Superior temporal gyrus (tissue), 1 donor: Measurements from ENCODE around the gene IL11.
"Not testable (repeated sequence)": the region's sequence is repeated elsewhere in the genome, so short reads cannot be mapped to it uniquely, and the experiment has no call there.

ENCODE experiments used
- DNase-seq: peaks from one replicate; pipeline ENCODE4 v3.0.0-alpha.2; 2016; ENCODE audit errors: extremely low spot score

IL11 gene

DNA sequence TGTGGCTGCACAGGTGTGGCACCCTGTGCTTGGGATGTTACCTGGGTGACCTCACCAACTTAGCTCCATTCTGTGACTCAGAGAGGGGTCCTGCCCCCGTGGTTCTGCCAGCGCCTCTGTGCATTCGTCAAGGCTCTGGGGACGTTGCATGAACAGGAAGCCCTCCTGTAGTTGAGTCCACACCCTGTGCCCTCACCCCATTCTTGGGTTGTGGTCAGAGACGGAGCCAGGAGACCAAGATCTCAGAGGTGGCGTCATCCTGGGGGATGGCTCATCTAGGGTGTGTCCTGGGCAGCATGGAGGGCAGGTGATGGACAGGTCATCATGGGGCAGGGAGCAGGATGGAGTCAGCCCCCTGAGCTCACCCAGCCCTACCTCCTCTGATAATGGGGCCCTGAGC is 18.2 kb downstream of the IL11 start:
- no peak for DNase-seq

DNA sequence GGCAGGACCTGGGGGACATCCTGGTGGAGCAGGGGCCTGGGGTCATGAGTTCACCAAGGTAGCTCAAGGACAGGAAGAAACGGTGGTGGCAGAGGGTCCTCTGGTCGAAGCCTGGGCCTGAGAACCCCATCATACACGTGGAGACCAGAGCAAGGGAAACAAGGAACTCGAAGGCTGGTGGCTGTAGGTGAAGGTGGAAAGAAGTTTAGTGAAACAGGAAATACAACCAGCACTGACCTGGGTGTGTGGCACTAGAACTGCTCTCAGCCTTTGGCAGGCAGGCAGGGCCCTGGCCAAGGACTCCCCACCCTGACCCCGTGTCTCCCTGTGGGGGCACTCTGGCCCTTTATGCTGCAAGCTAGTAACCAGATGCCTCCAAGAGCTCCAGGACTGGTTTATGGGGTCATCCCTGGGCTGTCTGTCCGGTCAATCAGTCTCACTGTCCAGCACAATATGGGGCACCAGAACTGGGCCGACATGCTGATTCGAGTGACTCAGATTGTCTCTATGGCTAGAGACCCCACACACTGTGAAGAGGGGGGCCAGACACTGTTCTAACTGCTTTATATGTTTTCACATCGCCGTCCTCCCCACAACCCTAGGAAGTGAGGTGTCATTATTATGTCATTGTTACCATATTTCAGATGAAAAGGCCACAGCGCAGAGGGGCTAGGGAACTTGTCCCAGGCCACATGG is 19.5 kb downstream of the IL11 start:
- DNase-seq = no peak

DNA sequence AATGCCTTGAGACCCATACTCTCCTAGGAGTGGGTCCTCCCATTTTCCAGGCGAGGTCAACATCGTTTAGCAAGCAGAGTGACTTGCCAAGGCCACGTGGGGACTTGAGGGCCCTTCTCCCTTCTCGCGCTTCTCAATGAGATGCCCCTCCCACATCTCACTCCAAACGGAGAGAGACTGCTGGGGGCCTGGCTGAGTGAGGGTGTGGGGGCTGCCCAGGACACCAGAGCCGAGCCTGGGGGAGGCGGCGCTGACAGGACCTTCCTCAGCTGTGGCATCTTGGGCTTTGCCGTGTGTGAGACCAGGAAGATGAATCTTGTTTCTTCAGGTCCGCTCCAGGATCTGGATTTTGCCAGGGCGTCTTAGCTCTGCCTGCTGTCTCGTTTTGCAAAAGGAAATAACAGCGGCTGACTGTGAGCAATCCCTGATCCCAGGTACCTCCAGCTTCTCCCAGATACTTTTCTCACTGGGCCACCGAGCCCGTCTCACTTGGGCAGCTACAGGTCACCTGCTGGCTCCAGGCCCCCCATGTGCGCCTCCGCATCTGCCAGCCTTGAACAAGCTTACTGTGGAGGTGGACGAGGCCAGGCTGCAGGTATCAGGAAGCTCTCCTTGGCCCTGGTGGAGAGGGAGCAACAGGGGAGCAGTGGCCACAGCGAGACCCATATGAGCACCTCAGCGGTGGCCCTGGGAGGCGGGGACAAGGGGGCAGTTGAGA is 21.8 kb downstream of the IL11 start:
- no peak for DNase-seq

DNA sequence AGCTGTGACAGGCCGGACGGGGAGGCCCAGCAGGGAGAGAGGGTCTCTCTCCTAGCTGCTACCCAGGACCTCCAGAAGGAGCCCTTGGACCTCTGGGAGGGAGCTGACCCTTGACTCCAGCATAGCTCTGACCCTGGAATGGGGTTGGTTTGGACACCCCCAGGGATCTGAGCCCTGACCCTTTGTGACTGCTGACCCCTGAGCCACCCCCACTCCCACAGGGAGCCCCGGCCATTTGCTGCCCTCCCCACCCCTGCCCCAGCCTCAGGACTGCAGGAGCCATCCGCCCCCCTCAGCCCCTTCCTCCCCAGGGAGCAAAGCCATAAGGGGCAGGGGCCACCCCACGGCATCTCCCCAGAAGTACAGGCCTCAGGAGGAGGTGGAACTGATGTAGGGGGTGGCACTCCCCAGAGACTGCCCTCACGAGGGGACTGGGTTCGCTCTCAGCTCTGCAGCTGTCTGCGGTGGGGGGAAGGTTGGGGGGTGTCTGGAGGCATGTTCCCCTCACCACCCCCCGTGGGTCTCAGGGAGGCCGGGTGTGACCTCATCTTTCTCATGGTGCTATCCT is 22.7 kb downstream of the IL11 start:
- DNase-seq = no peak

DNA sequence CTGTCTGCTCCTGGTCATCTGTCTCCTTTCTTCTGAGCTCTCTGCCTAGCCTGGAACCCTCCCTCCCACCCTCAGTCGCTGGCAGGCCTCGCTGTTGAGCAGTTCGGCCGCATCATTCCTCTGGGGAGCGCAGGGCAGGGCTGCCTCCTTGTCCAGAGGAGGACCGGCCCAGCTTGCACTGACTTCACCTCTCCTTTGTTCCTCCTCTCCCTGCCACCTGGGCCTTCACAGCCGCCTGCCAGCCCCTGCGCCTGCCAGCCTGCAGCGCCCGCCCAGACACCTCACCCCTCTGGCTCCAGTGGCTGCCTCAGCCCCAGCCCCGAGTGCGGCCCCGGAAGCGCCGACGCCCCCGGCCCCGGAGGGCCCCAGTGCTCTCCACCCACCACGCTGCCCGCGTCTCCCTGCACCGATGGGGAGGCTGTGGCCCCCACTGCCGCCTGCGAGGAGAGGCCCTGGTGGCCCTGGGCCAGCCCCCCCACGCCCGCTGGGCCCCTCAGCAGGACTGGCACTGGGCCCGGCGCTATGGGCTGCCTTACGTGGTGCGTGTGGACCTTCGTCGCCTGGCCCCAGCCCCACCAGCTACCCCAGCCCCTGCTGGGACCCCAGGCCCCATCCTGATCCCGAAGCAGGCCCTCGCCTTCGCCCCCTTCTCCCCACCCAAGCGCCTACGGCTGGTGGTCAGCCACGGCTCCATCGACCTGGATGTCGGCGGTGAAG is 23.4 kb downstream of the IL11 start:
- no peak for DNase-seq

DNA sequence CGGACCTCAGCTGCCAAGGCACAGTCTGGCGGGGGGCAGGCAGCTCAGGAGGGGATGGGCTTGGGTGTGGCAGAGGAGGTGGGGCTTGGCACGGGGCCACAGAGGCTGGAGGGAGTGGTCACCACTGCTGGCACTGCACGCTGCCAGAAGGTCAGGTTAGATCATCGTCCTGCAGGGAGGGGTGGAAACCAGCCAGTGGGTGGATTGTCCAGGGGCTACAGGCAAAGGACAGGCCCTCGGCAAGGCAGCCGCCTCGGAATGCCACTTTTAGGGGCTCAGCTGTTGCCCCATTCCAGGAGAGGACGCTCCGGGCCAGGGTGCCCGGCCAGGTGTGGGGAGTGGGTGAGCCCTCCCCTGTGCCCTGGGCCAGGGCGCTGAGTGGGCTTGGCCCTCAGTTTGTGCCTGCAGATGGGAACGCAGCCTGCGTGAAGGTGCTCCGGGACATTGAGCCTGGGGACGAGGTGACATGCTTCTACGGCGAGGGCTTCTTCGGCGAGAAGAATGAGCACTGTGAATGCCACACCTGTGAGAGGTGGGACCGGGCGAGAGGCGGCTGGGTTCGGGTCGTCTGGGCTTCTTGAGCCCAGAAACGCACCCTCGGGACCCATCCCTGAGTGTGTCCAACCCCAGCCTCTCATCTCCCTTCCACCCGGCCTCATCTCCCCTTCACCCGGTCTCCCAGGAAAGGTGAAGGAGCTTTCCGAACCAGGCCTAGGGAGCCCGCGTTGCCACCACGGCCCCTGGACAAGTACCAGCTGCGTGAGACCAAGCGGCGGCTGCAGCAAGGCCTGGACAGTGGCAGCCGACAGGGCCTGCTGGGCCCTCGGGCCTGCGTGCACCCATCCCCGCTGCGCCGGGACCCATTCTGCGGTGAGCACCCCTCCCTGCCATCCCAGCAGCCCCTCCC is 24.2 kb downstream of the IL11 start:
- DNase-seq = no peak

DNA sequence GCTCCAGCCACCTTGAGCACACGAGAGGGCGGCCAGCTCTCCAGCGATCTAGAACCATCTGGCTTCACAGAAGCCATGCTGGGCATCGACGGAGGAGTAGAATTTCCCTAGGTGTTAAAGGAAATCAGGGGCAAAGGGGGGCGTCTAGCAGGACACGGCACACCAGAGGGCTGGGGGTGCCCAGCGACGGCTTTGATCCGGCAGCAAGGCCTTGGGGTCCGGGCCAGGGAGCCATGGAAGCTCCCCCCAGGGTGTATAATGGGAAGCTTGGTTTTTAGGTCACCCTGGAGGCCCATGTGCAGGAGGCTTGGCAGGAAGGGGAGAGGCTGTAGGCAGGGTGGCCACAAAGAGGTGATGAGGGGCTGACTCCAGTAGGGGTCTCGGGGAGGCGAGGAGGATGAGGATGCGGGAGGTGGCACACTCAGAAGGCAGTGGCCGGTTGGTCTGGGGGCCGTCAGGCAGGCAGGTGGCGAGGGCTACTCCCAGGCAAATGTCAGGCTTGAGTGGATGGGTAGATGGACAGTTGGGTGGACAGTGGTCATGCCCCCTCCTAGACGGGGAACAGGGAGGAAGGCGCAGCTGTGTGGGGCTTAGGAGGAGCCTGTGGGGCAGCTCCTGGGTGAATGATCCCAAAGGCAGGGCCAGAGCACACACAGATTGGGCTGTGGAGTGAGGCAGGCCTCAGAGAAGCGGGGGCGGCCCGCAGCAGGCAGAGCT is 25.0 kb downstream of the IL11 start:
- no peak for DNase-seq

DNA sequence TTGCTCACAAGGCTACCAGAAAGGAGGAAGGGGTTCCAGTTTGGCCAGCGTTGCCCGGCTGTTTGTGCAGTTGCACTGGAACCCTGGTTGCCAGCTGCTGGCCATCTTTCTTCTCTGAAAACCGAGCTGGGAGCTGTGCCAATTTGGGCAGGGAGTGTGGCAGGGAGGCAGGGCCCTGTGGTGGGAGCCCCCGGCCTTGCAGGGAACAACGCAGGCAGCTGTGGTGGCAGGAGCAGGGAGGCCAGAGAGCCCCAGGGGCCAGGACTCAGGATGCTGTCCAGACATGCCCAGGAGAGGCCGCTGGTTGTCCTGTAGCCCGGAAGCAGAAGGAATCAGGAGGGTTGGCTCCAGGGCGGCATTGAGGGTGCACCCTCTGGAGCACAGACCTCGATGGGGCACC is 25.8 kb downstream of the IL11 start:
- peak; percentile 65 for DNase-seq

DNA sequence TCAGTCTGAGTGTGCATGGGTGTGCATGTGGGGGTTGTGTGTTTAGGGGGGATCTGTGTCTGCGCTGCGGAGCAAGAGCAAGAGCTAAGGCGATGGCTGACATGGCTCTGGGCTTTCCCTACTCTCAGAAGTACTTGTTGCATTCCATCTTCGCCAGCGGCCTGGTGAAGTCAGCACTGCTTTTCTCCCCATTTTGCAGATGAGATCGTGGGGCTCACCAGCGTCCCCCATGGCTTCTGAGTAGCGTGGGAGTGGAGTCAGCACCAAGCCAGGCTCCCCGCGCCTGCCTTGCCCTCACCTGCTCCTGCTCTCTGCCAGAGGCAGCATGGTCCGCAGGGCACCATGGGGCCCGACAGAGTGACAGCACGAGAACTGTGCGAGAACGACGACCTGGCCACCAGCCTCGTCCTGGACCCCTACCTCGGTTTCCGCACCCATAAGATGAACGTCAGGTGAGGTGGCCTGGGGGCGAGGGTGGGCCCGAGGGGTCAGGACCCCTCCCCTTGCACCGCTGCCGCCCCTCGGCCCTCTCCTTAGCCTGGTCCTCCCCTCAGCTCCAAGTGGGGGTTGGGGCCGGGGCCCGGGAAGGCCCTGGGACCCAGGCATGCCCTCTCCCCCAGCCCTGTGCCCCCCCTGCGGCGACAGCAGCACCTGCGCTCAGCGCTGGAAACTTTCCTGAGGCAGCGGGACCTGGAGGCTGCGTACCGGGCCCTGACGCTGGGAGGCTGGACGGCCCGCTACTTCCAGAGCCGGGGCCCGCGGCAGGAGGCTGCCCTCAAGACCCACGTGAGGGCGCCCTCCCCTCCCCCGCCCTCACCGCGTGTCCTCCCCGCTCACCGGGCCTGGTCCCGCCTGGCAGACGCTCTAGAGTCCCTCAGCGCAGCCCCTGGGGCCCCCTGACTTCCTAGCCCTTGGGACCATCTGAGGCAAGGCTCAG is 28.4 kb downstream of the IL11 start:
- no peak for DNase-seq

DNA sequence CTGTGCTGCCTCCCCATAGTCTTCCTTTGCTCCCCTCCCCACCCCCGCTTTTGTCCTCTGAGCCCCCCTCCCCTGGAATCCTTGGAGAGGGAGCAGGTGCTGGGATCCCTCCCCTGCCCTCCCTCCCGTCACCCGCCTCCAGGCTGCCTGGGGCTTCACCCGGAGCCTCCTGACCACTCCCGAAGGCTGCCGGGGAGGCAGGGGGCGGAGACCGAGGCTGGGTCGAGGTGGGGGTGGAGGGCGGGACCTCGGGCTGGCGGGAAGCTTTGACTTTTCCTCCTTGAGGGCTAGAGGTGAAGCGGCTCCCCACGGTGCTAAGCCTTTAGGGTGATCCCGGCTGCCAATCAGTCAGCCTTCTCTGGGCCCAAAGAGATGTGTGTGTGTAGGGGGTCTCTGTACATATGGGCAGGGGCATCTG is 29.1 kb downstream of the IL11 start:
- DNase-seq = peak; percentile 19

DNA sequence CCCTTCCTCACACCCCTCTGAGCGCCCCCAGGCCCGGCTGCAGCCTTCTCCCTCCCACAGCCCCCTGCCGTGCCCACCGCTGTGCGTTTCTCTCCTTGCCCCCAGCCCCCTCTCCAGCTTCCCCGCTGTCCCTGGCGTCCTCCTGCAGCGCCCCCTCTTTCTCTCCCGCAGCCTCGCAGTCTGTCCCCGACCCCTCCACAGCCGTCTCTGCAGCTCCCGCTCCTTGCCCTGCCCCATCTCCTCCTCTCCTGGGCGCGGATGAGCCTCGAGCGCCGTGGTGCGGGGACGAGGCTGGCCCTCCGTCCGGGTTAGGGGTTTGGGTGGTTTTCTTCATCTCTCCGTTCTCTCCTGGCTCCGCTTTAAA is 29.5 kb downstream of the IL11 start:
- DNase-seq = no peak

DNA sequence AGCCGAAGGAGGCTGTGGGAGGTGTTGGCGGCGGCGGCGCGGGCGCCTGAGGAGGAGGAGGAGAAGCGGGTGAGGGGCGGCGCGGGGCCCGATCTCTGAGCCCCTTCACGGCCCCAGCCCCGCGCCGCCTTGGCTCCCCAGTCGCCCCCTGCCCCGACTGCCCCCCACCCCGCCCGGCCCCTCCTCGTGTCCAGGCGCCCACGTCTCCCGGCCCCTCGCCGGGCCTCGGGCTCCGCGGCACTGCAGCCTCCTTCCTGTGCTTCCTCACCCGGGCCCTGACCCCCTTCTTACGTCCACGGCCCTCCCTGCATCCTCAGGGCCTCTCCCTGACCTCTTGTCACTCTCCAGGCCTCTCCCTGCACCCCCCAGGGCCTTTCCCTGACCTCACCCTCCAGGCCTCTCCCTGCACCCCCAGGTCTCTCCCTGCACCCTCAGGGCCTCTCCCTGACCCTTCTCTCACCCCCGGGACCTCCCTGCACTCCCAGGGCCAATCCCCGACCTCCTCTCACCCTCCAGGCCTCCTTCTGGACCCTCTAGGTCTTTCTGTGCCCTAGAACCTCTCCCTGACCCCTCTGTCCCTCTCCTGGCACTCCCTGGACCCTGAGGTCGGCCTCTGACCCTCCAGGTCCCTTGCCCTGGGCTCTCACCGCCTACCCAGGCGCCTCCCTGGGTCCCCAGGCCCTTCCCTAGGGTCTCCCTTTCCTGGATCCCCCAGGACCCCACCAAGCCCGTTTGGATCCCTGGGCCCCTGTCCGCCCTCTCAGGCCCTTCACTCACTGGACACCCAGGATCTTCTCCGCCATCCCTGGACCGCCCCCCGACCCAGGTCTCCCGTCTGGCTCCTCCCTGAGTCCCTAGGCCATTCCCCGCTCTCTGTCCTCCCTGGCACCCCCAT is 30.1 kb downstream of the IL11 start:
- no peak for DNase-seq

DNA sequence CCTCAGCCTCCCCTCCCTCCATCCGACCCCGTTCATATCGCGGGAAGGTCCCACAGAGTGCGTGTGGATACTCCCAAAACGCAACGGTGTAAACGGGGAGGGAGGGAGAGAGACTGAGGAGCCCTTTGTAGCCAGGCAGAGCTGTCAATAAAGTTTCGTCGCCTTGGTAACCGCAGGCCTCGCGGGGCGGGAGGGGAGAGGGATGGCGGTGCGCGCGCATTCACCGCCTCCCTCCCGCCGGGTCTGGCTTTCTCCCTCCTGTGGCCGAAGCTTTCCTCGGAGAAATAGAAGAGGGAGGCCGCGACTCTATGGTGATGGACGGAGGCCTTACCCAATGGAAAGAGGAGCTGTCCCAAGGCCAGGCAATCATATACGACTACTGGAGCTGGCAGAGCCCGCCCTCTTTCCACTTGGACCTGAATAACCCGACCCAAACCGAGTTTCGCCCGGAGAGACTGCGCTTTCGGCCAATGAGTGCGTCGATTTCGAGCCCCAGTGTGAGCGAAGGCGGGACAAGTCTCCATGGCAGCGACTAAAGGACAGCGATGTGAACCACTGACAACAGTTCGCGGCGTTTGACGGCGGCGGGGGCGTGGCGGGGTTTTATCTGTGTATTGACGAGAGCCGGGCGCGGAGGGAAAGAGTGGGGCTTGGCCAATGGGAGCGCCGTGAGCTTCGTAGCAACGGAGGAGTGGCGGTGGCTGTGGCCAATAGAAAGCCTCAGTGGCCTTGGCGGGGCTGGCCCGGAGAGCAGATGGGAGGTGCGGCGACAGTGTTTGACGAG is 31.0 kb downstream of the IL11 start, which contains the start of gene KMT5C:
Gene KMT5C, plus strand, starts transcription at position 772 of the 784 bp plus-strand sequence. CDS start 2,061 bp downstream, outside the sequence.
- DNase-seq = peak; percentile 100

DNA sequence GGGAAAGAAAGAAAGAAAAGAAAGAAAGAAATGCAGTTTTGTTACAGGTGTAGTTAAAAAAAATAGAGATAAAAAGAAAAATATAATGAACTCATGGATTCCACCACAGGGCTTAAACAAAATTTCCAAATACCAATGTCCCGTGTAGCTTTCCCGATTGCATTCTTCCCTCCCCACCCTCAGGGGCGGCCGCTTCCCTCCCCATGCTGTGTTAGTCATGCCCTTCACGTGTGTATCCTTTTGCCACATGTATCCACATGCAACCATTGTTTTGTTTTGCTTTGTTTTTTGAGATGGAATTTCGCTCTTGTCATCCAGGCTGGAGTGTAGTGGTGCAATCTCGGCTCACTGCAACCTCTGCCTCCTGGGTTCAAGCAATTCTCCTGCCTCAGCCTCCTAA is 34.2 kb downstream of the IL11 start:
- DNase-seq = no peak

DNA sequence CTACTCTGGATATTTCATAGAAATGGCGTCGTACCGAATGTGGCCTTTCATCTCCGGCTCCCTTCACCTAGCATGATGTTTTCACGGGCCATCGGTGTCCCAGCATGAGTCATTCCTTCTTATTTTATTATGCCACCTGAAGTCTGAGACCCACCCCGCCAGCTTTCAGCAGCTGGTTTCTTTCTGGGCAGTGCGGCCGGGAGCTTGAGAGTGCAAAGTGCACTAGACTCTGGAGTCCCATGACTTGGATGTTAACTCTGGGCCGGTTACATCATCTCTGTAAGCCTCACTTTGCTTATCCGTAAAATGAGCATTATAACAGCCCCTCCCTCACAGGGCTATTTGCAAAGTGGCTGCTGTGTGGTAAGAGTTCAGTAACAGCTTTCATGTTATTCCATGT is 36.4 kb downstream of the IL11 start:
- DNase-seq = no peak

DNA sequence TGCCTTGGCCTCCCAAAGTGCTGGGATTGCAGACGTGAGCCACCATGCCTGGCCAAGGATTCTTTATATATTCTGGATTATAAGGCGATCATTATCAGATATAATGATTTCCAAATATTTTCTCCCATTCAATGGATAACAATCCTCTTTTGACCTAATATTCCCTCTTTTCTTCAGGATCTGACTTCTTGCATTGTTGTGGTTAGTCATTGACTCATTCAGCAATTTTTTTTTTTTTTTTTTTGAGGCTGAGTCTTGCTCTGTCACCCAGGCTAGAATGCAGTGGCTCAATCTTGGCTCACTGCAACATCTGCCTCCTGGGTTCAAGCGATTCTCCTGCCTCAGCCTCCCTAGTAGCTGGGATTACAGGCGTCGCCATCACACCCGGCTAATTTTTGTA is 40.5 kb downstream of the IL11 start:
- DNase-seq = not testable (repeated sequence)

DNA sequence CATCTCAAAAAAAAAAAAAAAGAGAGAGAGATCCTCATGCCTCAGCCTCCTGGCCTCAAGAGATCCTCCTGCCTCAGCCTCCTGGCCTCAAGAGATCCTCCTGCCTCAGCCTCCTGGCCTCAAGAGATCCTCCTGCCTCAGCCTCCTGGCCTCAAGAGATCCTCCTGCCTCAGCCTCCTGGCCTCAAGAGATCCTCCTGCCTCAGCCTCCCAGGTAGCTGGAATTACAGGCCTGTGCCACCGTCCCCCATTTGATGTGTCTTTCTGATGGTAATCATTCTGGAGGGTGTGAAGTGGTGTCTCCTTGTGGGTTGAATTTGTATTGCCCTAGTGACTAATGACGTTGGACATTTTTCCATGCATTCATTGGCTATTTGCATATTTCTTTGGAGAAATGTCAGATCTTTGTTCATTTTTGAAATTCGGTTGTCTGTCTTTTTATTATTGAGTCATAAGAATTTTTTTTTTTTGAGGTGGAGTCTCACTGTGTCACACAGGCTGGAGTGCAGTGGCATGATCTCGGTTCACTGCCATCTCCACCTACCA is 41.4 kb downstream of the IL11 start:
- not testable (repeated sequence) for DNase-seq
